ENCODE measurements around the gene TMEM100. TPM values are rescaled to one million over a fixed set of nuclear protein-coding genes. Genes with fewer than 3 reads are reported as not detected.
A peak's percentile ranks its signal among the peaks of the same experiment; 100 is the strongest.

TMEM100 gene
- total and polyA plus RNA-seq, 2 donors from 2014 or later: 0.67 to 7.2 TPM

DNA sequence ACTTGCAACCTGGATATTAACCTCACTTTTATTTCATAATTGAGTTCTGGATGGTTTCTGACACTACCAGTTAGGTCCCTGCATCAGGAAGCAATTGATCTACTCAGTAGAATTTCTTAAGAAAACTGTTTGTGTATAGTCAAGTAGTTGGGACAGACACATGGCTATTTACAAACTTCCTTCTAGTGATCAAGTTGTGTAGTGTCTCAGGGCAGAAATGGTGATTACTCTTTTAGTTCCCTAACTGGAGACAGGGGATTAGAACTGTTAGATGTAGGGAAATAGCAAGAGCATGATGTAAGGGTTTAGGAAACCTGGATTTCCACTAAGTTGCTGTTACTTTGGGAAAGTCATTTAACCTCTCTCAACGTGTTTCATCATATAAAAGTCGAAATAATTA lies 30.4 kb downstream of the TMEM100 start:
- no peak overlapping the region for H3K27ac ChIP-seq (ENCODE audit: low read depth in 2 of 2, low read length in 2 of 2)
- FAIRE-seq: no peak
- no peak for DNase-seq

DNA sequence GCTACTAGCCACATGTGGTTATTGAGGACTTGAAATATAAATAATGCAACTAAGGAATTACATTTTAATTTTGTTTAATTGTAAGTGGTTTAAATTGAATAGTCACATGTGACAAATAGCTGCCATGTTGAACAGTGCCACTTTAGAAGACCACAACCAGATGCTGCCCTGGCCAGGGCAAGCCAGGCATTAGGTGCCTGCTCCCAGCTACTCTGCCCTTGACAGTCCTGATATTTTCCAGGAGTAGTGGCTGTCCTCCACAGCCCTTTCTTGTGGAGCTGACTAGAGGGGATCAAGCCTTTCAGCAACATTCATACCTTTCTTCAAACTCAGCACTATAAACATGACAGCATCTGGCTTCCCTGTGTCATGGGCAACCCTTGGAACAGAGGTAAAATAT lies 31.0 kb downstream of the TMEM100 start:
- no peaks in the 10 kb centered on the region for H3K36me3 ChIP-seq (ENCODE audit: control insufficient read depth in 2 of 3, insufficient read depth in 3 of 3, low read length in 3 of 3)
- no peaks in the 10 kb centered on the region for H3K9me3 ChIP-seq (ENCODE audit: control insufficient read depth in 2 of 3, insufficient read depth in 1 of 3, low read length in 3 of 3)
- TF ChIP-seq, protein P1, sequence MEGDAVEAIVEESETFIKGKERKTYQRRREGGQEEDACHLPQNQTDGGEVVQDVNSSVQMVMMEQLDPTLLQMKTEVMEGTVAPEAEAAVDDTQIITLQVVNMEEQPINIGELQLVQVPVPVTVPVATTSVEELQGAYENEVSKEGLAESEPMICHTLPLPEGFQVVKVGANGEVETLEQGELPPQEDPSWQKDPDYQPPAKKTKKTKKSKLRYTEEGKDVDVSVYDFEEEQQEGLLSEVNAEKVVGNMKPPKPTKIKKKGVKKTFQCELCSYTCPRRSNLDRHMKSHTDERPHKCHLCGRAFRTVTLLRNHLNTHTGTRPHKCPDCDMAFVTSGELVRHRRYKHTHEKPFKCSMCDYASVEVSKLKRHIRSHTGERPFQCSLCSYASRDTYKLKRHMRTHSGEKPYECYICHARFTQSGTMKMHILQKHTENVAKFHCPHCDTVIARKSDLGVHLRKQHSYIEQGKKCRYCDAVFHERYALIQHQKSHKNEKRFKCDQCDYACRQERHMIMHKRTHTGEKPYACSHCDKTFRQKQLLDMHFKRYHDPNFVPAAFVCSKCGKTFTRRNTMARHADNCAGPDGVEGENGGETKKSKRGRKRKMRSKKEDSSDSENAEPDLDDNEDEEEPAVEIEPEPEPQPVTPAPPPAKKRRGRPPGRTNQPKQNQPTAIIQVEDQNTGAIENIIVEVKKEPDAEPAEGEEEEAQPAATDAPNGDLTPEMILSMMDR (IDR thresholded peaks at IDR 0.05; ENCODE audit: borderline replicate concordance, extremely low read depth, insufficient read depth): no peak
- FAIRE-seq (no peak), DNase-seq (no peak)
- no peaks in the 10 kb centered on the region for H3K27me3 ChIP-seq (ENCODE audit: control insufficient read depth, insufficient read depth, low read length)
- H3K27ac ChIP-seq (ENCODE audit: low read depth in 2 of 2, low read length in 2 of 2): no peak overlapping the region
- no peaks in the 10 kb centered on the region for H3K4me1 ChIP-seq (ENCODE audit: control insufficient read depth in 2 of 3, insufficient read depth in 2 of 3, low read depth in 1 of 3, low read length in 3 of 3)
- H3K4me3 ChIP-seq (ENCODE audit: low read length in 3 of 3): no peak overlapping the region
- no peak overlapping the region for H3K9ac ChIP-seq (ENCODE audit: low read length in 3 of 3)
- intact Hi-C loops (cut with DNase I): no loop called here

More for the DNA sequence above, 30.4 kb downstream of the TMEM100 start:
- intact Hi-C loops (cut with DNase I): no loop called here
- Histone ChIP-seq H3K4me3 (ENCODE audit: low read length in 3 of 3) (no peak overlapping the region), H3K4me1 (ENCODE audit: control insufficient read depth in 2 of 3, insufficient read depth in 2 of 3, low read depth in 1 of 3, low read length in 3 of 3) (no peaks in the 10 kb centered on the region), H3K27me3 (ENCODE audit: control insufficient read depth, insufficient read depth, low read length) (no peaks in the 10 kb centered on the region), H3K36me3 (ENCODE audit: control insufficient read depth in 2 of 3, insufficient read depth in 3 of 3, low read length in 3 of 3) (no peaks in the 10 kb centered on the region), H3K9me3 (ENCODE audit: control insufficient read depth in 2 of 3, insufficient read depth in 1 of 3, low read length in 3 of 3) (no peaks in the 10 kb centered on the region), H3K9ac (ENCODE audit: low read length in 3 of 3) (no peak overlapping the region)
- TF ChIP-seq, protein P1 (IDR thresholded peaks at IDR 0.05; ENCODE audit: borderline replicate concordance, extremely low read depth, insufficient read depth): no peak

DNA sequence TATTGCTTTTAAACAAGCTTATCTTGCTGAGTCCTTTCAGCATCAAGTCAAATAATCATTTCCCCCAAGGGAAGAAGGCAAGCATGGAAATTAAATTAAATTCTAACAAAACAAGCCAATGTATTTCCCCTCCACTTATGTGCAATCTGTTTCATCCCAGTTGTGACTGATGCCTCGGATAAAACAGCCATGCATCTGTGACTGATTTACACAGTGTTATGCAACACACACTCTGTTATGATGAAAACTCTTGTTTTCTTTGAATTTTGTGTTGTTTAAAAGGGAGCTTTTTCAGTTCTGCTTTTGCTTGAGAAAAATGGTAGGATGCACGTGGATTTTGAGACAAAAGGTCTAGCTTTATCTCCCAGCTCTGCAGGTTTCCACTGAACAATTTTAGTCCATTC lies 32.6 kb downstream of the TMEM100 start:
- Histone ChIP-seq H3K27ac (ENCODE audit: low read depth in 2 of 2, low read length in 2 of 2) (no peak overlapping the region), H3K27me3 (ENCODE audit: control insufficient read depth, insufficient read depth, low read length) (no peaks in the 10 kb centered on the region), H3K4me3 (ENCODE audit: low read length in 3 of 3) (no peak overlapping the region), H3K9ac (ENCODE audit: low read length in 3 of 3) (no peak overlapping the region), H3K36me3 (ENCODE audit: control insufficient read depth in 2 of 3, insufficient read depth in 3 of 3, low read length in 3 of 3) (no peaks in the 10 kb centered on the region), H3K4me1 (ENCODE audit: control insufficient read depth in 2 of 3, insufficient read depth in 2 of 3, low read depth in 1 of 3, low read length in 3 of 3) (no peaks in the 10 kb centered on the region), H3K9me3 (ENCODE audit: control insufficient read depth in 2 of 3, insufficient read depth in 1 of 3, low read length in 3 of 3) (no peaks in the 10 kb centered on the region)
- peak in 1 of 5 donors; percentile 33 for DNase-seq
- TF ChIP-seq, protein P1 (IDR thresholded peaks at IDR 0.05; ENCODE audit: borderline replicate concordance, extremely low read depth, insufficient read depth): no peak
- no peak for FAIRE-seq
- intact Hi-C loops (cut with DNase I): no loop called here

DNA sequence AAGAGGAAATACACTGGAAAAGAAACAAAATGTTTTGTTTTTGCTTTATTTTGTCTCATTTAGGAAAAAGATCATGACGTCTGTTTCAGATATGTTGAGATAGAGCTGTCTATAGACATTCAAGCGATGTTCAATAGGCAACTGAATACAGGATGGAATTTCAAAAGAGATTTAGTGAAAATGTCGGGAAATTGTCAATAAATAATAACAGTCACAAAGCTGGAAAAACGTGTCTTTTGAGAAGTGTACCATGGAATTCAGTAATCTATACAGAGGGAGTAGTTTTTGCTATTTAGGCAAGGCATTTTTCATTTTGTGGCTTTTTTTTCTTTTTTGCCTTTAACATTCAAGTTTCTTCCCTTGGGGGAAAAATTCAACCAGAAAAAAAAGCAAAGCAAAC lies 33.0 kb downstream of the TMEM100 start:
- intact Hi-C loops (cut with DNase I): no loop called here
- no peak for FAIRE-seq
- Histone ChIP-seq H3K27ac (ENCODE audit: low read depth in 2 of 2, low read length in 2 of 2) (no peak overlapping the region), H3K36me3 (ENCODE audit: control insufficient read depth in 2 of 3, insufficient read depth in 3 of 3, low read length in 3 of 3) (no peaks in the 10 kb centered on the region), H3K4me1 (ENCODE audit: control insufficient read depth in 2 of 3, insufficient read depth in 2 of 3, low read depth in 1 of 3, low read length in 3 of 3) (no peaks in the 10 kb centered on the region), H3K9ac (ENCODE audit: low read length in 3 of 3) (no peak overlapping the region), H3K9me3 (ENCODE audit: control insufficient read depth in 2 of 3, insufficient read depth in 1 of 3, low read length in 3 of 3) (no peaks in the 10 kb centered on the region), H3K27me3 (ENCODE audit: control insufficient read depth, insufficient read depth, low read length) (no peaks in the 10 kb centered on the region), H3K4me3 (ENCODE audit: low read length in 3 of 3) (no peak overlapping the region)
- TF ChIP-seq, protein P1 (IDR thresholded peaks at IDR 0.05; ENCODE audit: borderline replicate concordance, extremely low read depth, insufficient read depth): no peak
- DNase-seq: no peak

All from kidney (tissue), 14 donors.